Posterior vena cava (tissue), 2 donors: Measurements from ENCODE around the gene RABGAP1L. TPM values are rescaled to one million over a fixed set of nuclear protein-coding genes. Genes with fewer than 3 reads are reported as not detected.

Experiments
- DNase-seq: peaks from one replicate; pipeline ENCODE4 v3.0.0-alpha.2; 2020; ENCODE audit warnings: low spot score
- intact Hi-C, 2 donors: fragments of 100-400 bp; cut with DNase I; formaldehyde crosslinking; loops; one replicate each; pipeline versions ENCODE4 v1.14.1 to v1.14.2; 2022 to 2023
- total RNA-seq, 2 donors: library from RNA; stranded (reverse); fragmentation: NEBNext Ultra II Directional; extraction: Animal tissue kit (Norgen Biotek cat#: 25700); gene quantifications; one replicate each; pipeline ENCODE4 v1.2.1, GENCODE V29; 2021
- donor health status: DM: yes; HTN: yes; CAD: no.
- donor health status: DM: yes; HTN: yes; CAD: no.

The RABGAP1L gene
- total RNA-seq, 2 donors from 2014 or later: 32.9 to 41.4 TPM

GRCh38 chr1:174189428-174190062, 30.2 kb downstream of the RABGAP1L start:
- intact Hi-C loops: no loop called here
- DNase-seq: no peak

GRCh38 chr1:174190691-174191199, 31.4 kb downstream of the RABGAP1L start:
- DNase-seq: no peak
- intact Hi-C loops: no loop called here

DNA sequence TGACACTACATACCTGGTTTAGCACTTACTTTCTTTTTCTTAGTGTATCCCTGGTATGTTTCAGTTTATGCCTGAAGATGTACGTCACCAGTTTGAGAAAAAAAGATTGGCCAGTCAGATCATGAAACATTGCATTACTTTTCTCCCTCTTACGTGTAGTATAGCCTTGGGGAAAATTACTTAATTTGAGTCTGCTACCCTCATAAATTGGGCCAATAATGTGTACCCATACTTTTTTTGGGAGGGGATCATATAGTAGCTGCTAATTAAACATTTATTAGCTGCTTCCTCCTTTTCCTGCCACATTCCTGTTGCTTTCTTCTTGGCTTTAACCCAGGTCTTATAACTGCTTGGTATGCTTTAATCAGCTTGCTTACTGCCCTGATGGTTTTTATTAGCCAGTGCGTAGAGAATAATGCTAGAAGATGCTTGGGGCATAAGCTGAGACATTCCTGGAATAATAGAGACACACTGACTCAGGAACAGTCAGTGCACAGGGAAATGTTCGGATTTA, 32.1 kb downstream of the RABGAP1L start:
- DNase-seq: no peak
- intact Hi-C loops: no loop called here

- intact Hi-C loops: no loop called here
- no peak for DNase-seq
Observed at GRCh38 chr1:174194461-174194860, 35.1 kb downstream of the RABGAP1L start.

DNA sequence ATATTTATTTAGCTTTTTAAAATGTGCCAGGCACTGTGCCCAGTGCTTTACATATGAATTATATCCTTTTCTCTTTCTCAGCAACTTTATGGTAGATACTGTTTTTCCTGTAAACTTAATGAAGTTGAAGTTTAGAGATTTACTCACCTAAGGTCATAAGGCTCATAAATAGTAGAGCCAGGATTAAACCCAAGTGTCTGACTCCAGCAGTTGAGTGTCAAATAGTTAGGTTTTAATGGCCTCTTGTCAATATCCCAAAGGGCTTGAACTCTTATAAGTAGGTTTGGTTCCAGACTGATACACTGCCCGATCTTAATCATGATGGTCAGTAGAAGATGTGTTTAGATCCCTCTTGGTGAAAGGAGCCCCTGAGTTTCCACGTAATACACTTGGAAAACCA, 37.8 kb downstream of the RABGAP1L start:
- no peak for DNase-seq
- intact Hi-C loops: no loop called here

GRCh38 chr1:174197547-174197946, 38.2 kb downstream of the RABGAP1L start:
- DNase-seq: no peak
- intact Hi-C loops: no loop called here

DNA sequence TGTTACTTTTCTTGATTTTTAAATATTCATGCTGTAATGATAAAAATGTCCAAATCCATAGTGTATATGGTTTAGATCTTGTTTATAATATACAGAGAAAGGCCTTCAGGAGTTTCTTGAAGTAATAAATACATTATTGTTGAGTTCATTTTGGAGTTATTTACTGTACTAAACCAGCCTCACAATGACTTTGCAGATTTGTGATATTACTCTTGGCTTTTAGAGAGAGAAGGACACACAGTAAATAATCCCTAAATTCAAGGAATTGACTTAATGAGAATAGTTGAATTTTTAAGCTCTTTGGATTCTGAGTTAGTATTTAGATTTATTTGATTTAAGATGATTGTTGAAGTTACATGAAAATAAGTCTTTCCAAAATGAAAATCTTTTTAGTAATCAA, 38.9 kb downstream of the RABGAP1L start:
- intact Hi-C loops: no loop called here
- no peak for DNase-seq

GRCh38 chr1:174200746-174201145, 41.4 kb downstream of the RABGAP1L start:
- no peak for DNase-seq
- intact Hi-C loops: no loop called here

GRCh38 chr1:174204697-174205308, 45.5 kb downstream of the RABGAP1L start:
- intact Hi-C loops: no loop called here
- DNase-seq: no peak

DNA sequence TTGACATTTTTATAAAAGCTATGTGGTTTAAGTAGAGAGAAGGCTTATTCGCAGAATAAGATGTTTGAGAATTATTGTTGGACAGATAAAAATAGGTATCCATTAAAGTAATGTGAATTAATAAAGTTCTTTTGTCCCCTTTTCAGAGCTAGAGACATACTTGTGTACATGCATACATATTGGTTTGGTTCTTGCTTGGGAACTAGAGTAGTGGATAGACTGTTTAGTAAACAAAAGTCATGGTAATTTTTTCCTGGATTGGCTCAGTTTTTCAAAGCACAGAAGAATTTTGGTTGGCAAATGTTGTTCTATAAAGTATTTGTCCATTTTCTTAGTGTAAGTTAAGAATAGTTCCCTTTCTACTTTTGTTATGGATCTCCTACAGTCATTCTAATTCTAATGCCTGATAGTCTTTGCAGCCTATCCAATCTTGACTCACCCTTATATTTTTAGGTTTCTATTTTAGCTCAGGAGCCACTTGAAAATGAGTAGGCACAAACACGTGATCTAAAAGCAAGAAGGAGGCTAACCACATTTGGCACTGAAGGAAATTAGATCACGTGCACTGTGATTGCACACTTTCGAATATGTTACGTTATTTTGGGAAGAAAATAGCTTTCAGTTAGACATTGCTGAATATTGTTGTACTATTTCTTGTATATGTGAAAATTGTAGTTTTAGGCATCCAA, 47.0 kb downstream of the RABGAP1L start:
- intact Hi-C loops: no loop called here
- DNase-seq: no peak

DNA sequence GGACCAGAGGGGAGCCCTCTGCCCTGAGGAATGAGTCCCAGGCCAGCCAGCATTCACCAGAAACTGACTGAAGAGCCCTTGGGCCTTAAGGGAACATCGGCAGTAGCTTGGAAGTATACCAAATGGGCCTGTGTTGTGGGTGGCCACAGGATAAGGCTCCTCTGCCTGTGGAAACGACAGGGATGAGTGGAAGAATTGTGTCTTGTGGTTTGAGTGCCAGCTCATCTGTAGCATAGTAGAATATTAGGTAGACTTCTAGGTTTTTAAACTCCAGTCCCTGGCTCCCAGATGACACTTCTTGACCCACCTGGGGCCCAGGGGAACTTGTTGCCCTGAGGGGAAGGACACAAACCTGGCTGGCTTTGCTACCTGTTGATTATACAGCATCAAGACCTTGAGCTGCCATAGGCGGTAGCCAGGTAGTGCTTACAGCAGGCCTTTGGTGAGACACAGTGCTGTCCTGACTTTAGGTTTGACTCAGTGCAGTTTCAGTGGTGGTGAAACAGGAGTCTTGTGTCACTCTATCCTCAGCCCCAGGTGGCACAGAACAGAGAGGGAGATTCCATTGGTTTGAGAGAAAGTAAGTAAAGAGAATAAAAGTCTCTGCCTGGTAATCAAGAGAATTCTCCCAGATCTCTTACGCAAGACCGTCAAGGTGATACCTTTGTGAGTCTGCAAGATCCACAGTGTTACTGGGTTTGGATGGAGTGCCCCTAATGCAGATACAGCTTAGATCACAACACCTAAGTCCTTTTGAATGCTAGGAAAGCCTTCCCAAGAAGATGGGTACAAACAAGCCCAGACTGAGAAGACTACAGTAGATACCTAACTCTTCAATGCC, 50.2 kb downstream of the RABGAP1L start:
- DNase-seq: no peak
- intact Hi-C loops: no loop called here

- DNase-seq: no peak
Observed at GRCh38 chr1:174211486-174211885, 52.2 kb downstream of the RABGAP1L start.

GRCh38 chr1:174215766-174216165, 56.4 kb downstream of the RABGAP1L start:
- intact Hi-C loops: no loop called here
- DNase-seq: no peak

More at GRCh38 chr1:174211486-174211885, 52.2 kb downstream of the RABGAP1L start:
- intact Hi-C loops: no loop called here

GRCh38 chr1:174217248-174217647, 57.9 kb downstream of the RABGAP1L start:
- no peak for DNase-seq
- intact Hi-C loops: no loop called here

- DNase-seq: no peak
- intact Hi-C loops: no loop called here
Observed at GRCh38 chr1:174217787-174218574, 58.7 kb downstream of the RABGAP1L start.

DNA sequence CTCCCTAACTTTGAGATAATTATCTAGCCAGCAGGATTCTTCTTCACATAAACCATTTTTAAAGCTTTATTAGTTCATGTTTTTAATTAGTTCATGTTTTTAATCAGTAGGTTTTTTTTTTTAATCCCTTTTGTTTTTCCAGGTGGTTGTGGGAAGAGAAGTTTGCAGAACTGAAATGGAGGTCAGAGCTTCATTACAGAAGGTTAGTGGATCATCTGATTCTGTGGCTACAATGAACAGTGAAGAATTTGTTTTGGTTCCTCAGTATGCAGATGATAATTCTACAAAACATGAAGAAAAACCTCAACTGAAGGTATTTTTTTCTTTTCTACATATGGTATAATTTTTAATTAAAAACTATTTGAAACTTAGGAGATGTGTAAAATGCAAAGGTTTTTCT, 59.7 kb downstream of the RABGAP1L start:
- intact Hi-C loops: no loop called here
- DNase-seq: no peak

GRCh38 chr1:174219606-174220370, 60.5 kb downstream of the RABGAP1L start:
- DNase-seq: no peak
- intact Hi-C loops: no loop called here

- DNase-seq: no peak
- intact Hi-C loops: no loop called here
Observed at GRCh38 chr1:174221681-174222080, 62.4 kb downstream of the RABGAP1L start.
